Keratinocyte (primary cell): ENCODE measurements around the gene SASH1.

Experiments used
- EZH2 ChIP-seq: IDR thresholded peaks from one replicate; pipeline ENCODE4 v1.6.1; 2012; ENCODE audit warnings: inconsistent platforms, mild to moderate bottlenecking, low read length, moderate library complexity
- TF ChIP-seq, protein P1 (sequence below), 3 experiments: IDR thresholded peaks in 1 of 3; conservative IDR thresholded peaks in 1 of 3; optimal IDR thresholded peaks in 1 of 3; 2 replicates in 2 of 3; 3 replicates in 1 of 3; pipeline versions ENCODE3 to v1.5.1; 2011; ENCODE audit warnings: low read length in 3 of 3, mild to moderate bottlenecking in 3 of 3, moderate library complexity in 2 of 3, control low read depth in 1 of 3, inconsistent platforms in 1 of 3; ENCODE audit not compliant: insufficient read depth in 2 of 3; ENCODE audit errors: extremely low read depth in 1 of 3

GRCh38 chr6:148358196-148358785 lies 15.7 kb downstream of the SASH1 start:
- TF ChIP-seq, protein P1, sequence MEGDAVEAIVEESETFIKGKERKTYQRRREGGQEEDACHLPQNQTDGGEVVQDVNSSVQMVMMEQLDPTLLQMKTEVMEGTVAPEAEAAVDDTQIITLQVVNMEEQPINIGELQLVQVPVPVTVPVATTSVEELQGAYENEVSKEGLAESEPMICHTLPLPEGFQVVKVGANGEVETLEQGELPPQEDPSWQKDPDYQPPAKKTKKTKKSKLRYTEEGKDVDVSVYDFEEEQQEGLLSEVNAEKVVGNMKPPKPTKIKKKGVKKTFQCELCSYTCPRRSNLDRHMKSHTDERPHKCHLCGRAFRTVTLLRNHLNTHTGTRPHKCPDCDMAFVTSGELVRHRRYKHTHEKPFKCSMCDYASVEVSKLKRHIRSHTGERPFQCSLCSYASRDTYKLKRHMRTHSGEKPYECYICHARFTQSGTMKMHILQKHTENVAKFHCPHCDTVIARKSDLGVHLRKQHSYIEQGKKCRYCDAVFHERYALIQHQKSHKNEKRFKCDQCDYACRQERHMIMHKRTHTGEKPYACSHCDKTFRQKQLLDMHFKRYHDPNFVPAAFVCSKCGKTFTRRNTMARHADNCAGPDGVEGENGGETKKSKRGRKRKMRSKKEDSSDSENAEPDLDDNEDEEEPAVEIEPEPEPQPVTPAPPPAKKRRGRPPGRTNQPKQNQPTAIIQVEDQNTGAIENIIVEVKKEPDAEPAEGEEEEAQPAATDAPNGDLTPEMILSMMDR (optimal IDR thresholded peaks at IDR 0.05 in 1 of 3, IDR thresholded peaks at IDR 0.05 in 1 of 3, conservative IDR thresholded peaks at IDR 0.05 in 1 of 3; ENCODE audit: extremely low read depth in 1 of 3, insufficient read depth in 2 of 3, low read length in 3 of 3) = no peak
- TF ChIP-seq EZH2 = no peak
